Coronary artery (tissue), 2 donors: Measurements from ENCODE around the gene BCL2.

Experiments
- DNase-seq: peaks from one replicate; pipeline ENCODE4 v3.0.0-alpha.2; 2017; ENCODE audit warnings: low spot score
- H3K27ac ChIP-seq, 2 donors: fragments of 200-600 bp; sonication (generic); one replicate each; pipeline ENCODE4 v1.5.1; 2016 to 2019
- H3K4me3 ChIP-seq: fragments of 200-600 bp; sonication (generic); 2 replicates; pipeline ENCODE4 v1.5.1; 2016; ENCODE audit warnings: mild to moderate bottlenecking, moderate library complexity
- TF ChIP-seq, protein P1 (sequence below): fragments of 200-600 bp; sonication (generic); IDR thresholded peaks from one replicate; pipeline ENCODE4 v1.5.1; 2019; ENCODE audit warnings: antibody characterized with exemption

Gene BCL2

DNA sequence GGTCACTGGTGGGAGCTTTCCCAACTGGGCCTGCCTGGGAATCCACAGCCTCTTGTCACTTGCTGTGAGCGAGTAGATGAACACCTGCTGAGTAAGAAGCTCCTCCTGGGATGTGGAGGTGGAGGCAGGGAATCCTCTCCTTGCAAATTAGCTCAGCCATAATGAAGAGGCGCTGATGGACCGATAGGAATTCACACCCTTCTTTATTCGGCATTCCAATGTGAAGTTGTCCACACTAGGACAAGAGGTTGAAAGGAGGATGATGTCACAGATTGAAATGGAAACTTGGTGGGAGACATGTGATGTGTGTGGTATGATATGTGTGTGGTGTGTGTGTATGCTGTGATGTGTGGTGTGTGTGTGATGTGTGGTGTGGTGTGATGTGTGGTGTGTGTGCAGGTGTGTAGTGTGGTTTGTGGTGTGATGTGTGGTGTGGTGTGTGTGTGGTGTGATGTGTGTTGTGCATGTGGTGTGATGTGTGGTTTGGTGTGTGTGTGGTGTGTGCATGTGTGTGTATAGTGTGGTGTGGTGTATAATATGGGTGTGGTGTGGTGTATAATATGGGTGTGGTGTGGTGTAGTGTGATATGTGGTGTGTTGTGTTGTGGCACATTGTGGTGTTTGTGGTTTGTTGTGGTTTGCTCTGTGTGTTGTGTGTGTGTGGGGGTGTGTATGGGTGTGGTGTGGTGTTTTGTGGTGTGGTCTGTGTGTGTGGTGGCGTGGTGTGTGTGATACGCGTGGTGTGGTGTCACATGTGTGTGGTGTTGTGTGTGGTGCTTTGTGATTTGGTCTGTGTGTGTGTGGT, 216.4 kb downstream of the BCL2 start:
- Histone ChIP-seq H3K4me3 (no peak overlapping the region), H3K27ac (no peak overlapping the region)
- DNase-seq: no peak
- TF ChIP-seq, protein P1, sequence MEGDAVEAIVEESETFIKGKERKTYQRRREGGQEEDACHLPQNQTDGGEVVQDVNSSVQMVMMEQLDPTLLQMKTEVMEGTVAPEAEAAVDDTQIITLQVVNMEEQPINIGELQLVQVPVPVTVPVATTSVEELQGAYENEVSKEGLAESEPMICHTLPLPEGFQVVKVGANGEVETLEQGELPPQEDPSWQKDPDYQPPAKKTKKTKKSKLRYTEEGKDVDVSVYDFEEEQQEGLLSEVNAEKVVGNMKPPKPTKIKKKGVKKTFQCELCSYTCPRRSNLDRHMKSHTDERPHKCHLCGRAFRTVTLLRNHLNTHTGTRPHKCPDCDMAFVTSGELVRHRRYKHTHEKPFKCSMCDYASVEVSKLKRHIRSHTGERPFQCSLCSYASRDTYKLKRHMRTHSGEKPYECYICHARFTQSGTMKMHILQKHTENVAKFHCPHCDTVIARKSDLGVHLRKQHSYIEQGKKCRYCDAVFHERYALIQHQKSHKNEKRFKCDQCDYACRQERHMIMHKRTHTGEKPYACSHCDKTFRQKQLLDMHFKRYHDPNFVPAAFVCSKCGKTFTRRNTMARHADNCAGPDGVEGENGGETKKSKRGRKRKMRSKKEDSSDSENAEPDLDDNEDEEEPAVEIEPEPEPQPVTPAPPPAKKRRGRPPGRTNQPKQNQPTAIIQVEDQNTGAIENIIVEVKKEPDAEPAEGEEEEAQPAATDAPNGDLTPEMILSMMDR: no peak

DNA sequence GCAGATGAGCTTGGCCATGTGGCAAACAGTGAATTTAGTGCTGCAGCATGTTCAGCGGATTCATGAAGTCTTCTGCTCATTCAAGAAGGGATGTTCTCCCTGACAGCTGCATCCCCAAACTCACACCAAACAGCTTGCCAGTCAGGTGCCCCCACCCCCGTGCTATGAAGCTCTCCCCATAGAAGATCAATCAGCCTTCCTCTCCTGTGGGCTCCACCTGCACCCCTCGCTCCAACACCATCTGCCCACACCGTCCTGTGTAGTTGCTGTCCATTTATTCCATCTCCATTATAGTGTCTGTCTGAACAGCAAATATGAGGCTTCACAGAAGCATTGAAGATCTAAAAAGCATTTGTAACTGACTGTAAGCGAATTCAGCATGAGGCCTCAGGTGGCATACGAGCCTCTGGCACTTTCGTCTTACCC, 218.9 kb downstream of the BCL2 start:
- no peak for DNase-seq
- TF ChIP-seq, protein P1: no peak
- no peak overlapping the region for H3K4me3 ChIP-seq
- no peak overlapping the region for H3K27ac ChIP-seq

DNA sequence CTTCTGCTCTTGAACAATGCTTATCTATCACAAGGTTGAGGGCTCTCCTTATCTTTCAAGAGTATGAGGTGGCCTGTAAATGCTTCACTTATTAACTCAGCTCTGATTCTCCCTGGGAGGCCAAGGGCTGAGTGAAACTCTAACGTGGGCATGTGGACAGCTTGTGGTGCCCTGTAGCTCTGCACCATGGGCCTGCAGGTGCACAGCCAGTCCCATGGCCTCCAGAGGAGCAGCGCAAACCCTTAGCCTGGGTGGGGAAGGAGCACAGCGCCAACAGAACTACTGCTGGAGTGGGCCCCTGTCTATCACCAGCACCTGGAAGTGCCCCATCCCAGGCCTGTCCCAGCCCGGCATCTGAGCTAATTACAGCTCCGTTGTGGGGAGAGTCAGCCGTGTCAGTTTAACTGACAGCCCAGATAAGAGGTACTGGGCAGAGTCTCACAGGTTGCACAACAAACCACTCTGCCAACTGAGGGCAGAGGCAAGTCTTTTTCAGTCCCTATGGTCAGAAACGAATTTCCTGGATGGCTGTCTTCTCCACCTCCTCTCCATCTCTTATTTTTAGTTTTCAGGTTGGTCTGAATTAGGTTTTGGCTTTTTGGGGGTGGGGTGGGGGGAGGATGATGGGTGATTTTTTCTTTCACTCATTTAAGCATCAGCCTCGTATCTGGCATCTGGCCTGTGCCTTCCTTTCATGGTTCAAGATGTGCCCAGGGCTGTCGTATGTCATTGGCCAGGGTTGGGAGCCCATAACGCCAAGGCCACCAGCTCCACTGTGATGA, 219.5 kb downstream of the BCL2 start:
- Histone ChIP-seq H3K4me3 (no peak overlapping the region), H3K27ac (no peak overlapping the region)
- no peak for DNase-seq
- TF ChIP-seq, protein P1: no peak

DNA sequence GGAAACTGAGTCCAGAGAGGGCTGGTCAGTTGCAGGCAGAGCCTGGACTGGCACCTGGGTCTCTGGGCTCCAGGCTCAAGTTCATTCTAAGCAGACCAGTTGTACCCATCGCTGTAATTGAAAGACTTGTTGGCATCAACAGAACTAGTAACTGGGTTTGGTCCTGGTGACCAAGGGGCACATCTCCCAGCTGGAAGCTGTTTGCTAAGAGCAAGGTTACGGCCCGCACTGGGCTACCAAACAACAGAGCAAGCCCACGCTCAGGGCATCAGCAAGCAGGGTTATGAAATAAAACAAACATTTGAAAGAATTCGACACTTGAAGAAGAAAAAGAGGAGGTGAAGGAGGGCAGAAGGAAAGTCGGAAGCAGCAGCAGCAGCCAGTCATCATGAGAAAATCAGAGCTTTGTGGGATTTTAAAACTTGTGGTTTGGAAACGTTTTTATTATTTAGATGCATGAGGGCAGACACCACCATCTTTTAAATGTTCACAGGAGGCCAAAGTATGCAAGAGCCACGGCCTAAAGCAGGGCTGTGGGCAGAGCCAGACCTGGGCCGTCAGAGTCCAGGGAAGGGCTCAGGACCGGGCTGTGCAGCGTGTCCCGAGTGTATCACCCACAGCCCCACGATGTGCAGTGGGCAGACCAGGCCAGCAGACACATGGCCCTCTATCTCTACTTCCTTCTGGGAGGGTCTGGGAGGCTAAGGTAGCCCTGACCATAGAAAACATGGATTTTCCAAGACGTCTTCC, 220.3 kb downstream of the BCL2 start:
- no peak overlapping the region for H3K4me3 ChIP-seq
- H3K27ac ChIP-seq: no peak overlapping the region
- no peak for DNase-seq
- TF ChIP-seq, protein P1: no peak

DNA sequence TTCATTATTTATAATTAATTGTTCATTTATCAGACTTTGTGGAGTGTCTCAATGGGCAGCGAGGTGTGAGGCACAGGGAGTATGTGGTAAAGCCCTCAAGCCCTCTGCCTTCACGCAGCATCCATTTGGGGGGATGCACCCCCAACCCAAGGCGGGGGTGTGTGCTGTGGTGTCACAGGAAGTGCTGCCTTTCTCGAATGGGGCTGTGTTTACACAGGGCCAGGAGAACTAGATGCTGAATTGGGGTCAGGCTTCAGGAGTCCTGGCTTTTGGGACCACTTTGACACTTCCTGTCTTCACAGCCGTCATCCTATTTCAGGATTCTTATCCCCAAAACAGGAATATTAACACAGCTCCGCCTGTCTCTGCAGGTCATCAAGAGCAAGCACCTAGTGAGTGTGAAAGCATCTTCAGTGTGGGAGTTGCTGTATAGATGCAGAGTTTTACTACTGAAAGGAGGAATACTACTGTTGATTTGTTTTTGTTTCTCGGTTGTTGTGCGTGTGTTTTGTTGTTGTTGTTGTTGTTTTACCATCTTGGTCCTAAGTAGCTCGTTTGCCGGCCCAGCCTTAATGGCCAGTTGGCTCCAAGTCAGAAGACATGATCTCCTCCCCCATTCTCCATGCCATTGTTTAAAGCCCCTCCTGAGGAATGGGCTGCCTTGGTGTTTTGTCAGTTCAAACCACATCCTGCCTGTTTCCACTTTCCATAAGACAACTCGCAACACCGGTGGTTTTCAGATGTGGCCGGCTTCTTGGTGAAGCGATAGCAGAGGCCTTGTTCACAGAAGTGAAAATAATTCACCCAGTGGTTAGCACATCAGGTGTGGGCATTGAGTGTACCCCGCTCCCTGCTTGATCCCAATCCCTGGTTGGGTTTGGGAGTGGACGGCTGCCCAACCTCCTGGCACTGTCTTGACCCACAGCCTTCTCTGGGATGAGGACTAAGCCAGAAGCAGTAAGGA, 221.3 kb downstream of the BCL2 start:
- Histone ChIP-seq H3K27ac (no peak overlapping the region), H3K4me3 (no peak overlapping the region)
- TF ChIP-seq, protein P1: no peak
- DNase-seq: no peak

DNA sequence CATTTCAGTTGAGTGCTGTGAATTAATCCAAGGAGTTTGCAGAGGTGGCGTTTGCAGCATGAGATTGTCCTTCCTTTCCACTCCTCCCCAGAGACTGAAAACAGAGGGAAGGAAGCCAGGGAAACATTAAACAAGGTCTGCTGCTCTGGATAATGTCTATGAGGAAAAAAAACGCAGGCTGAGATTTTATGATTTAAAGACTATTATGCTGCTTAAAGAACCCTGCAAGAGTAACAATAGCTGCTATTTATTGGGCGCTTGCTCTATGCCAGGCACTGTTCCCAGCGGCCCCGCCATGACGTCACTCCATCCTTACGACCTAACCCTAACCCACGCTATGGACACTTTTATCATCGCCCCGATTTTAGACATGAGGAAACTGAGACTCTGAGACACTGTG, 222.4 kb downstream of the BCL2 start:
- no peak overlapping the region for H3K4me3 ChIP-seq
- TF ChIP-seq, protein P1: no peak
- no peak for DNase-seq
- H3K27ac ChIP-seq: no peak overlapping the region
